ENCODE measurements around the gene ADGRE2. TPM values are rescaled to one million over a fixed set of nuclear protein-coding genes. Genes with fewer than 3 reads are reported as not detected.
"Not testable (repeated sequence)": the region's sequence is repeated elsewhere in the genome, so short reads cannot be mapped to it uniquely, and the experiment has no call there.

ADGRE2 gene
- under 1 TPM; 0.55 to 0.58 TPM for total RNA-seq

DNA sequence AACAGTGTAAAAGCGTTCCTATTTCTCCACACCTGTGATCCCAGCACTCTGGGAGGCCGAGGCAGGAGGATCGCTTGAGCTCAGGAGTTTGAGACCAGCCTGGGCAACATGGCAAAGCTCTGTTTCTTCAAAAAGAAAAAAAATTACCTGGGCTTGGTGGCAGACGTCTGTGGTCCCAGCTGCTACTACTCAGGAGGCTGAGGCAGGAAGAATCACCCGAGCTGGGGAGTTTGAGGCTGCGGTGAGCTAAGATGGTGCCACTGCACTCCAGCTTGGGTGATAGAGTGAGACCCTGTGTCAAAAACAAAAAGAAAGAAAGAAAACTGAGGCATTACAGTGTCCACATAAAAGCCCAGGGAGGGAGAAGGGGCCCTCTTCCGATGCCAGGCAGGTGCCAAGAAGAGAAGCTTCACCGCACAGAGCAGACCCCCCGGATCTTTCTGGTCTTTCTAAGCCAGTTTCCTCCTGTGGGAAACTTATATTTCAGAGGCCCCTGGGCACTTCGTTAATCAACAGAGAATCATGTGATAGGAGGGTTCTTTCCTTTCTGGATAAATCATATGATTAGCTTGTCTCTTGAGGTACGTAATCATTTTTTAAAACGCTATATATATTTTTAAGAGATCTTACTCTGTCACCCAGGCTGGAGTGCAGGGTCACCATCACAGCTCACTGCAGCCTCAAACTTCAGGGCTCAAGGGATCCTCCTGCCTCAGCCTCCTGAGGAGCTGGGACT, at the start of gene ADGRE2:
TSS of gene ADGRE2 (minus strand) at position 451 of the 736 bp plus-strand sequence. CDS start 1,804 bp downstream, outside the sequence.
- intact Hi-C loops (cut with micrococcal nuclease); CTCF ChIA-PET; DNase-seq; POLR2A ChIA-PET; H3K9me3 Mint-ChIP-seq; H3K36me3 Mint-ChIP-seq; H3K27ac Mint-ChIP-seq; H3K4me1 Mint-ChIP-seq (ENCODE audit: low read depth); H3K4me3 Mint-ChIP-seq: not testable (repeated sequence)
- peaks cover 32% of the 10 kb centered on the region for H3K27me3 Mint-ChIP-seq

DNA sequence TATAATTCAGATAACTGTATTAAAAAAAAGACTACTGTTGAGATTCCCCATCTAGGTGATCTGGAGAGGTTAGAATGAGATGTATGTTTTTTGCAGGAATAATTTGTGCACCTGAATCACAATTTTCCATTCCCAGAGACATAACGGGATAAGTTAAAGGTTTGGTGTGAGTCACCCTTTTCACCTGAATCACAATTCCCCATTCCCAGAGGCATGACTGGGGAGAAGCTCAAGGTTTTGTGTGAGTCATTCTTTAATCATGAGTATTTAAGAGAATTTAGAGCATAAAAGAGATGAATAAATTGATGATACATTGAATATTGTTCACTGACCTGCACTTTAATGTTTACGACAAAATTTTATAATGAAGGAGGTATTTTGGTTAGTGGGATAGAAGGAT, 47.6 kb upstream of the ADGRE2 start:
- intact Hi-C loops (cut with micrococcal nuclease) = no loop called here
- Mint-ChIP-seq H3K4me1 (ENCODE audit: low read depth) (no peaks in the 10 kb centered on the region), H3K9me3 (no peaks in the 10 kb centered on the region), H3K4me3 (no peak overlapping the region), H3K27ac (no peak overlapping the region), H3K36me3 (no peaks in the 10 kb centered on the region), H3K27me3 (peaks cover 38% of the 10 kb centered on the region)
- no peak for DNase-seq
- CTCF ChIA-PET = no interaction called here
- POLR2A ChIA-PET = no interaction called here

DNA sequence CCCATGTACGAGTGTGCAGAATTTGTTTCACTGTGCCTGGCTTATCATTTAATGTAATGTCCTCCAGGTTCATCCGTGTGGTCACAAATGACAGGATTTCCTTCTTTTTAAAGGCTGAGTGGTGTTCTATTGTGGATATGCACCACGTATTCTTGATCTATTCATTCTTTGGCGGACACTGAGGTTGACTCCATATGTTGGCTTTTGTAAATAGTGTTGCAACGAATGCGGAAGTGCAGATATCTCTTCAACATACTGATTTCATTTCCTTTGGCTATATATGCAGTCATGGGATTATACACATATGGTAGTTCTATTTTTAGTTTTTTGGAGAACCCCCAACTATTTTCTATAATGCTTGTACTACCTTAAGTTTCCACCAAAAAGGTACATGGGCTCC, 43.6 kb upstream of the ADGRE2 start:
- no peaks in the 10 kb centered on the region for H3K9me3 Mint-ChIP-seq
- no peak overlapping the region for H3K27ac Mint-ChIP-seq
- H3K27me3 Mint-ChIP-seq = peaks cover 35% of the 10 kb centered on the region
- H3K36me3 Mint-ChIP-seq = no peaks in the 10 kb centered on the region
- intact Hi-C loops (cut with micrococcal nuclease) = no loop called here
- no peak overlapping the region for H3K4me3 Mint-ChIP-seq
- no peak for DNase-seq
- H3K4me1 Mint-ChIP-seq (ENCODE audit: low read depth) = no peaks in the 10 kb centered on the region
- CTCF ChIA-PET = no interaction called here
- POLR2A ChIA-PET = no interaction called here

- H3K27me3 Mint-ChIP-seq = peaks cover 9% of the 10 kb centered on the region
- intact Hi-C loops (cut with micrococcal nuclease) = no loop called here
- no peaks in the 10 kb centered on the region for H3K36me3 Mint-ChIP-seq
- DNase-seq = no peak
- CTCF ChIA-PET = no interaction called here
- no peak overlapping the region for H3K4me3 Mint-ChIP-seq
- POLR2A ChIA-PET = no interaction called here
- no peak overlapping the region for H3K27ac Mint-ChIP-seq
- H3K9me3 Mint-ChIP-seq = no peaks in the 10 kb centered on the region
- no peaks in the 10 kb centered on the region for H3K4me1 Mint-ChIP-seq (ENCODE audit: low read depth)
Observed at GRCh38 chr19:14818588-14818987, 40.2 kb upstream of the ADGRE2 start.

DNA sequence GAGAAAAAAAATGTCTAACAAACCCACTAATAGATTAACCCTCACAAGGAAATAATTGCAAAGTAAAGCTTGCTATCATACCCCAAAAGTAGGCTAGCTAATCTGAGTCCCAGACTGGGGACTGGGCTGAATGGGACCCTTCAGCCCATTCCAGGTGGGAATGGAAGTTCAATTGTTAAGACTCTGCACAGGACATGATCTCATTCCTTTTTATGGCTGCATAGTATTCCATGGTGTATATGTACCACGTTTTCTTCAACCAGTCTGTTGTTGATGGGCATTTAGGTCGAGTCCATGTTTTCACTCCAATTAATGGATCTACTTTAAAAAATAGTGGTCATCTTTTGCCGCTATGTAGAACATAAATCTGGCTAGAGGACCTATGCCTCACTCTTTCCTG, 38.7 kb upstream of the ADGRE2 start:
- CTCF ChIA-PET = interaction anchor here (1.5 kb wide), 1 partner anchor 32 kb away, joined by 3 read pairs; no protein-coding TSS in a partner anchor
- intact Hi-C loops (cut with micrococcal nuclease) = no loop called here

DNA sequence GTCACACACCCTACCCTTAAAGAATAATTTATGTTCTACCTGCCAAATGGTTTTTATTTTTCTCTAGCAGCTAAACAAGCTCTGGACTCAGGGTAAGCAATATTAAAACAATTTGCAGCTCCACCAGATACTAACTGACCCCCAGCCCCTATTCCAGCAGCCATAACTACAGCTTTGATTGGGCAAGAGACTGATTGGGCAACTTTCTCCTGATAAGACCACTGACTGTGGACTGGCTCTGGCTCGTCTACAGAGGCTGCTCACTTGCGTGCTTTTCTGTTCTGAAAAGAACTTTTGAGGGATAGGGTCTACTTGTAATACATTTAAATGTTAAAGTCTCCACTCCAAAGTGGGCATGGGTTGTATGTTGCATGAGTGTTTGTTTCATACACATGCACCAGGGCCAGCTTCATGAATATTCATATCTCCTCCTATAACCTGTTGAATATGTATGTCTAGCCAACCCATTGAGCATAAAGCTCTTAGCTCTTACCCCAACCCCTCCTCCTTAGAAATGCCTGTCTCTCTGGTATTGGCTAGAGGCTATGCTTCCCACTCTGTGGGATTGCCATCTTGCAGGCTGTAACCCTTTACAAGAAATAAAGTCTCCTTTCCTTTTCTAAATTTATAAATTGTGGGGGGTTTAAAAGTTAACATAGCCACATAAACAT, 36.8 kb upstream of the ADGRE2 start:
- H3K4me3 Mint-ChIP-seq = no peak overlapping the region
- no peaks in the 10 kb centered on the region for H3K4me1 Mint-ChIP-seq (ENCODE audit: low read depth)
- ChIA-PET CTCF (no interaction called here), POLR2A (no interaction called here)
- intact Hi-C loops (cut with micrococcal nuclease) = no loop called here
- H3K36me3 Mint-ChIP-seq = no peaks in the 10 kb centered on the region
- no peaks in the 10 kb centered on the region for H3K27me3 Mint-ChIP-seq
- no peak for DNase-seq
- no peaks in the 10 kb centered on the region for H3K9me3 Mint-ChIP-seq
- H3K27ac Mint-ChIP-seq = no peak overlapping the region

More for the DNA sequence above, 38.7 kb upstream of the ADGRE2 start:
- Mint-ChIP-seq H3K27me3 (peaks cover 7% of the 10 kb centered on the region), H3K4me3 (no peak overlapping the region), H3K9me3 (no peaks in the 10 kb centered on the region), H3K4me1 (ENCODE audit: low read depth) (no peaks in the 10 kb centered on the region), H3K27ac (no peak overlapping the region), H3K36me3 (no peaks in the 10 kb centered on the region)
- DNase-seq = no peak
- POLR2A ChIA-PET = no interaction called here

DNA sequence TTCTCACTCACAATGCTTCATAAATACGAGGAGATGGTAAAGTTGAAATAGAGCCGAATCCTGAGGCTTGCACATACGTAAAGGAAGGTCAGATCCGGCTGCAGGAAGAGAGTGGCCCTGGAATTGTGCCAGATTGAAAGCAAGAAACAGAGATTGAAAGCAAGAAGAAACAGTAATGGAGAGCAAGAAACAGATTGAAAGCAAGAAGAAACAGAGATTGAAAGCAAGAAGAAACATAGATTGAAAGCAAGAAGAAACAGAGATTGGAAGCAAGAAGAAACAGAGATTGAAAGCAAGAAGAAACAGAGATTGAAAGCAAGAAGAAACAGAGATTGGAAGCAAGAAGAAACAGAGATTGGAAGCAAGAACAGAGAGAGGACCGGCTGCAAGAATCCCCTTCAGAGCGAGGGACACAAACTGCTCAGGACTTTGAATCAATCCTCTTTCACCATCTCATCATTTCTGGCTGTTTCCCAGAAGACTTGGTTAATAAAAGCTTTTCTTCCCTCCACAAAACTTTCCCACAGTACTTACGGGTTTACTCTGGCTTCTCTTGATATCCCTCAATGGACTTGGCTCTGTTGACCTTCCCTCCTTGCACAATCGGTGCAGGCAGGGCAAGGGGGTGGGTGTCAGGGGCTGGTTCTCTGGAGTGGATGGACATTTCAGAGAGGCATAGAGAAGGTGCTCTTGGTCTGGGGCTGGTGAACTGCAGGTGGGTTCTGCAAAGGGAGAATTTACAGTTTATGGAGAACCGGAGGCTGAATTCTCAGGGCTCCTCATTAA, 31.1 kb upstream of the ADGRE2 start:
- ChIA-PET CTCF (no interaction called here), POLR2A (no interaction called here)
- intact Hi-C loops (cut with micrococcal nuclease) = no loop called here
- Mint-ChIP-seq H3K27me3 (peaks cover 4% of the 10 kb centered on the region), H3K4me1 (ENCODE audit: low read depth) (no peaks in the 10 kb centered on the region), H3K9me3 (no peaks in the 10 kb centered on the region), H3K27ac (no peak overlapping the region), H3K4me3 (no peak overlapping the region), H3K36me3 (no peaks in the 10 kb centered on the region)
- DNase-seq = no peak

GRCh38 chr19:14804765-14805164, 26.4 kb upstream of the ADGRE2 start:
- Mint-ChIP-seq H3K27ac (no peak overlapping the region), H3K36me3 (no peaks in the 10 kb centered on the region), H3K4me1 (ENCODE audit: low read depth) (no peaks in the 10 kb centered on the region), H3K9me3 (no peaks in the 10 kb centered on the region), H3K4me3 (no peak overlapping the region), H3K27me3 (peaks cover 10% of the 10 kb centered on the region)
- intact Hi-C loops (cut with micrococcal nuclease) = no loop called here
- no peak for DNase-seq
- CTCF ChIA-PET = no interaction called here
- POLR2A ChIA-PET = no interaction called here

DNA sequence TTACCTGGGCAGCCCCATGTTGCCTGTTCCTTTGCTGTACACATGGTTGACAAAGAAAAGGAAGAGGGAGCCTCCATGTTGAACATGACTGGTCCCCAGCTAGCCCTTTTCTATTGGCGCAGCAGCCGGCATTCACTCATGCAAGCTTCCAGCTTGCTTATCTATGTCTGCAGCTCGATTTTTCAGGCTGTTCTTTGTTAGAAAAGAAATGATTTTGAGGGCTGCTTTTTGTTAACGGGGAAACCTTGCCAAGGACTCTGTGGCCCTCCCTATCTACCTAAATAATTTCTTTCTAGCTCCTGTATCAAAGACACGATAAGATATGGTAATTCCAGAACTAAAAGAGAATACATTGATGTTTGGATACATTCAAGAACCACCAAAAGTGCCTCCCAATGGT, 20.4 kb upstream of the ADGRE2 start:
- Mint-ChIP-seq H3K36me3 (no peaks in the 10 kb centered on the region), H3K9me3 (no peaks in the 10 kb centered on the region), H3K4me1 (ENCODE audit: low read depth) (no peaks in the 10 kb centered on the region), H3K4me3 (no peak overlapping the region), H3K27me3 (peaks cover 15% of the 10 kb centered on the region), H3K27ac (no peak overlapping the region)
- ChIA-PET POLR2A (no interaction called here), CTCF (interaction anchor here (1.2 kb wide), 1 partner anchor 14 kb away, joined by 3 read pairs; no protein-coding TSS in a partner anchor)
- intact Hi-C loops (cut with micrococcal nuclease) = no loop called here
- DNase-seq = no peak

DNA sequence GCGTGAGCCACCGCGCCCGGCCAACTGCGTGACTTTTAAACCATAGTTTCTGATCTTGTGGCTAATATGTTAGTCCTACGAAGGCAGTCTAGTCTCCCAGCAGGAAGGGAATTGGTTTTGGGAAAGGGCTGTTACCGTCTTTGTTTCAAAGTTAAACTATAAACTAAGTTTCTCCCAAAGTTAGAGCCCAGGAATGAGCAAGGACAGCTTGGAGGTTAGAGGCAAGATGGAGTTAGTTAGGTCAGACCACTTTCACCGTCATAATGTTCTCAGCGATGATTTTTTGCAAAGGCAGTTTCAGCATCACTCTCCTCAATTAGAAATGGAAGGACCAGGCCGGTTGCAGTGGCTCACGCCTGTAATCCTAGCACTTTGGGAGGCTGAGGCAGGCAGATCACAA, 17.7 kb upstream of the ADGRE2 start:
- Mint-ChIP-seq H3K9me3 (no peaks in the 10 kb centered on the region), H3K4me1 (ENCODE audit: low read depth) (no peaks in the 10 kb centered on the region), H3K27me3 (peaks cover 15% of the 10 kb centered on the region), H3K36me3 (no peaks in the 10 kb centered on the region), H3K4me3 (no peak overlapping the region), H3K27ac (no peak overlapping the region)
- DNase-seq = no peak
- ChIA-PET CTCF (interaction anchor here (1.3 kb wide), 1 partner anchor 10 kb away, joined by 4 read pairs; no protein-coding TSS in a partner anchor), POLR2A (no interaction called here)
- intact Hi-C loops (cut with micrococcal nuclease) = no loop called here

DNA sequence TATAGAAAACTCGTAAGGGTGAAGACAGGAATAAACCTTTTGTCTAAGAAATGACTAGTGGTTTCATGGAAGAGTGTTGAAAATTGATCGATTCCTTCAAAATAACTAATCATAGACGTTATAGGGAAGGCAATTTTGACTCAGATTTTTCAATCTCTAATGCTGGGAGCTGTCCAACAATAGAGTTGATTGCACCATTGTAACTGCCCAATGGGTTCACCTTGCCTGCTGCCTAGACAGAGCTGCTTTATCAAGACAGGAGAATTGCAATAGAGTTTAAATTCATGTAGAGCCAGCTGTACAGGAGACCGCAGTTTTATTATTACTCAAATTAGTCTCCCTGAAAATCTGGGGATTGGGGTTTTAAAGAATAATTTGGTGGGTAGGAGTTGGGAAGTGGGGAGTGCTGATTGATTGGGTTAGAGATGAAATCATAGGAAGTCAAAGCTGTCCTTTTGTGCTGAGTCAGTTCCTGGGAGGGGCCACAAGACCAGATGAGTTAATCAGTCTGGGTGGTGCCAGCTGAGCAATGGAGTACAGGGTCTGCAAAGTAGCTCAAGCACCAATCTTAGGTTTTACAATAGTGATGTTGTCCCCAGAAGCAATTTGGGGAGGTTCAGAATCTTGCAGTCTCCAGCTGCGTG, 16.8 kb upstream of the ADGRE2 start:
- ChIA-PET POLR2A (no interaction called here), CTCF (no interaction called here)
- intact Hi-C loops (cut with micrococcal nuclease) = no loop called here
- H3K4me3 Mint-ChIP-seq = no peak overlapping the region
- H3K4me1 Mint-ChIP-seq (ENCODE audit: low read depth) = no peaks in the 10 kb centered on the region
- no peaks in the 10 kb centered on the region for H3K36me3 Mint-ChIP-seq
- H3K9me3 Mint-ChIP-seq = no peaks in the 10 kb centered on the region
- no peak overlapping the region for H3K27ac Mint-ChIP-seq
- no peak for DNase-seq
- peaks cover 15% of the 10 kb centered on the region for H3K27me3 Mint-ChIP-seq

DNA sequence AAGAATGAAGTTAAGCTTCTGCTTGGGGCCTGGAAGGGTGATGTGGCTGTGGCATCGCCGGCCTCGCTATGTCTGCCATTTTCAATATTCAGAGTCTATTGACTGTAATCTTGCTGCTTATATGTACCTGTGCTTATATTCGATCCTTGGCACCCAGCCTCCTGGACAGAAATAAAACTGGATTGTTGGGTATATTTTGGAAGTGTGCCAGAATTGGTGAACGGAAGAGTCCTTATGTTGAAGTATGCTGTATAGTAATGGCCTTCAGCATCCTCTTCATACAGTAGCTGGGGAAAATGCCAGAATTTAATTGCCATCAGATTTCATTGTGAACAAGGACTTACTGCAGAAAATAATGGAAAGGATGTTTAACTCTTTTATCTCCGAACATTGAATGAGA, 13.9 kb upstream of the ADGRE2 start:
- H3K36me3 Mint-ChIP-seq; H3K4me3 Mint-ChIP-seq; H3K9me3 Mint-ChIP-seq; H3K27ac Mint-ChIP-seq; POLR2A ChIA-PET; H3K4me1 Mint-ChIP-seq (ENCODE audit: low read depth); CTCF ChIA-PET; intact Hi-C loops (cut with micrococcal nuclease); H3K27me3 Mint-ChIP-seq; DNase-seq: not testable (repeated sequence)
